Islet of Langerhans (tissue), 1 donor: ENCODE results near the gene EPB41.

Source experiments
- FAIRE-seq: peaks from one replicate; lab custom pipeline; 2011; peaks lifted over from hg19 to GRCh38; lab: Jason Lieb, UNC

The EPB41 gene

DNA sequence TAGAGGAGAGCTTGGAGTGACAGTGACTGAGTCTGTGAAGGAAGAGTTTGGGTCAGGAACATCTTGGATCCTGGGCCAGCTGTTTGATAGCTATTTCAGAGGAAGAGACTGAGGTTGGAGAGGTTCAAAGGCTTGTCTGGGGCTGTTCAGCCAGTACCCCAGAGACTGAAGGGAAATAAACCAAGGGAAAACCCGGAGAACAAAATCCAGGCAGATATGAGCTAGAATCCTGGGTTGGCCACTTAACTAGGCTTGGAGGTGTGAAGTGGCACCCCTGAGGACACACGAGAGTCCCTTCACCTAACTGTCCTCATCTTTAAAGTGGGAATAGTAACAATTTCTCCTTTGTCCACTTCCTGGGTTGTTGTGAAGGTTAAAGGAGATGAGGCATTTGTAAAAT is 23.1 kb upstream of the EPB41 start:
- FAIRE-seq: no peak

GRCh38 chr1:28893403-28894102 is 20.8 kb upstream of the EPB41 start:
- FAIRE-seq: no peak

DNA sequence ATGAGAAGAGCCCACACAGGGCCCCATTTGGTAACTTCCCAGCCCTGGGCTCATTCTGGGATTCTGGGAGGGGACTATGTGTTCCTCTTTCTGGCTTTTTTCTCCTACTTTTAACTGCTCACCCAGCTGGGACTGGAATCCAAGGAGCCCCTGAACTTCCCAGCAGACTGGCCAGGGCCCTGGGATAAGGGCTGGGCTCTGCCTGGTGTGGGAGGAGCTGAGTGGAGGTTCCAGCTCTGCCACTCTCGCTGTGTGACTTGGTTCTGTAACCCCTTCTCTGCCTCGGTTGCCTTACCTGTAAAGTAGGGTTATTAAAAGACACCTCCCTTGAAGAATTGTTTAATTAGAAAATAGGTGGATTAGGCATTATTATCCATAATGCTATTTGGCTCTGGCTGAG is 19.6 kb upstream of the EPB41 start:
- FAIRE-seq: no peak

DNA sequence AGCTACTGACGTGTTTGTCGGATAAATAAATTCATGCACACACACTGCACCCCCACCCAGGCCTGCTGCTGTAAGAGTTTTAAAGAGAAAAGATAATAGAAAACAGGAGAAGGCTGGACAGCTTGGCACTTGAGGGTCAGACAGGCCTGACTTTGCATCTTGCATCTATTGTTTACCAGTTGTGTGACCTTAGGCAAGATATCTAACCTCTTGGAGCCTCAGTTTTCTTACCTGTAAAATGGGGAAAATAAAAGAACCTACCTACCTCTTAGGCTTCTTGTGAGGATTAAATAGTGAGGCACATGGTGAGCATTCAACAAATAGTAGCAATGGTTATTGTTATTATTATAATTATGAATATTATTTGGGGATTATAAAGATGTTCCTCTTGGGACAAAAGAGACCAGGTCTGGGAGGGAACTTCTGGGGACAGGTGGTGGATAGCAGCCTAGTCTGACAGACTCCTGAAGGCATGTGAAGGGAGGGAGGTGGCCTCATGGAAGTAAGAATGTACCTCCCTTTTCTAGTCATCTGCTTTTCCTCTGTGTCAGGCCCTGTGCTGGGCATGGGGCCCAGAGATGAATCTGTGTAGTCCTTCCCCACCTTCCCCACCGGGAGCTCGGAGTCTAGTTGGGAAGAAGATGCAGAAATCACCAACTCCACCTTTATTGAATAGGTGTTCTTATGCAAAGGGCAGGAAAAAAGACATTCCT is 18.3 kb upstream of the EPB41 start:
- FAIRE-seq: no peak

DNA sequence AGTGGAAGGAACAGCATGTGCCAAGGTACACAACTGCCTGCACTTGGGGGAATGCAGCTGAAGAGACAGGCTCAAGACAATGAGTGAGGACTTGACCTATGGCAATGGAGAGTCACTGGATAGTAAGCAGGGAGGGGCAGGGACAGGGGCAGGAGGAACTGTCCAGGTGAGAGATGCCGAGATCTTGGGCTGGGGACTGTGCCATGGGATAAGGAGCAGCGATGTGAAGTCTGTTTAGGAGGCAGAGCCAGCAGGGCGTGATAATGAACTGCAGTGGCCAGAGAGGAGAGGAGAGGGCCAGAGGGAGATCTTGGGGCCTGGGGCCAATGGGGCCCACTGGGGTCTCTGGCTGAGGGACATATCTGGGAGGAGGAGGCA is 17.8 kb upstream of the EPB41 start:
- FAIRE-seq: no peak

DNA sequence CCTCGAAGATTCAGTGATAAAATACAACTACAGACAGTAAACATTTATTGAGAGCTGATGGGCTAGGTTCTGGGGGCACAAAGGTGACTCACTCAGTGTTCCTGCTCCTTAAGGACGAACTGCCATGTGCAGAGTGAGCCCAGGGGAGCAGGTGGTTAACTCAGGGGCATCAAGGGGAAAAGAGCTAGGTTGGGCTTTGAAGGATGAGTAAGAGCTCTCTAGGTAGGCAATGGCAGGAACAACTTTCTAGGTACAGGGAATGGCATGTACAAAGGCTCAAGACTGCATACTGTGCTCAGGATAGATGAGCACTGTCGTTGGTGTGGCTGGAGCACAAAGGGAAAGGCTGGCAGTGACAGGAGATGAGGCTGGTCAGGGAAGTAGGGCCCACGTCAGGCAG is 16.6 kb upstream of the EPB41 start:
- FAIRE-seq: no peak

GRCh38 chr1:28898405-28898881 is 15.9 kb upstream of the EPB41 start:
- FAIRE-seq: no peak

- FAIRE-seq: no peak
Observed at GRCh38 chr1:28899267-28899666, 15.1 kb upstream of the EPB41 start.

DNA sequence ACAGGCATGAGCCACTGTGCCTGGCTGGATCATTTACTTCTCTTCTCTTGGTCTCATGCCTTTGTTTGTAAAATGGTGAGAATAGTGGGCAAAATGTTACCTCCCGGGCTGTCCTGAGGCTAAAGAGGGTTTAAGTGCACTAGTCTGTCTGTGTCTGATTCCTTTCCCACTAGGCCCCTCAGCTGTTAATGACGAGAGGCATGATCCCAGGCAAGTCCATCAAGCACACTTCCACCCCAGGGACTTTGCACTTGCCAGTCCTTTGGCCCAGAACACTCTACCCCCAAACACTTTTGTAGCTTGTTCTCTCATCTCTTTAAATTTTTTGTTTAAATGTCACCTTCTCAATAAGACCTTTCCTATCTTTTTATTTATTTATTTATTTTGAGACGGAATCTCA is 13.8 kb upstream of the EPB41 start:
- no peak for FAIRE-seq

GRCh38 chr1:28902738-28903137 is 11.6 kb upstream of the EPB41 start:
- no peak for FAIRE-seq

GRCh38 chr1:28905921-28906666 is 8.3 kb upstream of the EPB41 start:
- no peak for FAIRE-seq

DNA sequence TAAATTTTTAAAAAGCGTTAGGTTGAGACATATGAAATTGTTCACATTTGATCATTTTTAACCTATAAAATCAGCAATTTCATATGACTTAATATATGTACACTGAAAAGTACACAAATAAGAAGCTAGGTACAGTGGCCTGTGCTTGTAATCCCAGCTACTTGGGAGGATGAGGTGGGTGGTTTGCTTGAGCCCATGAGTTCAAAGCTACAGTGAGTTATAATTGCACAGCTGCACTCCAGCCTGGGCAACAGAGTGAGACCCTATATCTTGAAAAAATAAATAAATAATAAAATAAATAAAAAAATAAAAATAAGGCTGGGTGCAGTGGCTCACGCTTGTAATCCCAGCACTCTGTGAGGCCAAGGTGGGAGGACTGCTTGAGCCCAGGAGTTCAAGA is 5.2 kb upstream of the EPB41 start:
- FAIRE-seq: no peak

GRCh38 chr1:28910379-28911115 is 3.8 kb upstream of the EPB41 start:
- FAIRE-seq: no peak

DNA sequence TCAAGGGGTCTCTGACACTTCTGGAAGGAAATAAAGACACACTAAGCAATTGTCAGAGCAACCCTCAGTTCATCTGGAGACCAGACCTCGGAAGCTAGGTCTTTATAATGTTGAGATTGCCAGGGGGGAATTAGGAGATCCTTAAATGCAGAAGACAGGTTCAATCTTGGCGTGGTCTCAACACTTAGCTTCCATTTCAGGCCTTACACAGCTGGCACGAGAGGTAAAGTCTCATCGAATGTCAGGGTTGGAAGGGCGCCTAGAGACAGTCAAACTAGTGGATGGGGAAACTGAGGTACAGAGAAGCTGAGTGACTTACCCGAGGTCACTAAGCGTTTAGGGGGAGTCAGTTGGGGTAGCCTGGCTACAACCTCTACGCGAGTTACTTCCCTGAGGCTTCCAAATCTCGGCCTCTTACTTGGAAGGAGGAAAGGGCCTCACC is 562 bp upstream of the EPB41 start:
- no peak for FAIRE-seq

GRCh38 chr1:28915031-28915895 is 894 bp downstream of the EPB41 start:
- no peak for FAIRE-seq

DNA sequence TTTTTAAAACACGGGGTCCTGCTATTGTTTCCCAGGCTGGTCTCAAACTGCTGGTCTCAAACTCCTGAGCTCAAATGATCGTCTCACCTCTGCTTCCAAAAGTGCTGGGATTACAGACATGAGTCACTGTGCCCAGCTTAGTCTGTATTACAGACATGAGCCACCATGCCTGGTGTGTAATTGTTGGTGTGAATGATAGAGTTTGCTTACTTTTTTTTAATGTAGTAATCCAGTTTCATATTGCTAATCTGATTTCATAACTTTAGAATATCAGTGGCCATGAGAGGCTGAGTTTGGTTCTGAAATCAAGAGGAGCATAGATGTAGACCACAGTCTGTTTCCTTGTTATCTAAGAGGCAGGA is 3.4 kb downstream of the EPB41 start:
- no peak for FAIRE-seq

- no peak for FAIRE-seq
Observed at GRCh38 chr1:28921286-28921869, 7.0 kb downstream of the EPB41 start.

DNA sequence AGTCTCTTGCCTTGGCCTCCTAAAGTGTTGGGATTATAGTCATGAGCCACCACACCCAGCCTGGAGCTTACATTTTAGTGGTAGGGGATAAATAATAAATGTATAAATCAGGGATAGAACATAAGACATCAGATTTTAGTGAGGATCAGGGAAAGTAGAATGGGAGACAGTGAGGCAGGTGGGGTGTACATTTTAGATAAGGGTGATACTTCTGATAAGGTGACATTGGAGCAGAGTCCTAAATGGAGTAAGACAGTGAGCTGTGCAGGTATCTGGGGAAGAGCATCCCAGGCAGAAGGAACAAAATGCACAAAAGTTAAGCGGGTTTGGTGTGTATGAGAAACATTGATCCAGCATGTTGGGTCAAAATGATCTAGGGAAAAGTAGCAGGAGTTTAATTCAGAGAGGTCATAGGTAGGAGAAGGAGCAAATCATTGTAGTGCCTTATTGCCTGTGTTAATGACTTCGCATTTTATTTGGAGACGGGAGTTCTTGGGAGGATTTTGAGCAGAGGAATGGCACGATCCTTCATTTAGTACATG is 11.1 kb downstream of the EPB41 start:
- no peak for FAIRE-seq

DNA sequence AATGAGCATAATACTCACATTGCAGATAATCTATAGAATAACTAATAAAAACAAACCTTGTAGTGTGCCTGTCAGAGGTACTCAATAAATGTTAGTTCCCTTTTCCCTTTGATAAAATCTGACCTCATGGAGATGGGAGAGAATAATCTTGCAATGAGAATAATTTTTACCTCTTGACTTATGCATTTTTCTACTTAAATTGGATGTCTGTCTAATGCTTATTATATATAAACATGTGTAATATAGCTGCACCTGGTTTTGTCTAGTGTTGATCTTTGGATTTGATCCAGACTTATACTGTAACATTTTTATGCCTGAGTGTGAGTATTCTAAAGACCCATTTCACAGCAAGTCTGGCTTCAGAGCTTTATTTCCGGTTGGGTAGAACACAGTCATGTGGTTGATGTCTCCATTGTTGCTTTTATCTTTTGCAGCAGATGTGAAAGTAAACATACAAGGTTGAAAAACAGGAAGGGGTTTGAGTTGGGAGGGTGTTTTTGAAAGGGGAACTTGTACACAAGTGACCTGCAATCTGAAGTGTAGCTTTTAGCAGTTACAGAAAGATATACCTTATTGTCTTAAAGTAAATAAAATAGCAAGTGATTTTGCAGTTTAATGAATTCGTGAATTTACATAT is 12.4 kb downstream of the EPB41 start:
- no peak for FAIRE-seq

- FAIRE-seq: no peak
Observed at GRCh38 chr1:28927266-28927647, 12.9 kb downstream of the EPB41 start.
